BLaER1 treated with 17β-estradiol and CSF1 and Interleukin-3, amounts not matched to agents 10 nM and 100 nM (cell line): ENCODE data around the gene DNER.

ENCODE experiments used
- H3K27ac ChIP-seq, 11 experiments: shearing (Covaris generic); formaldehyde crosslinking; 2 replicates each; pipeline ENCODE4 v1.8.1; 2022
- H3K27me3 ChIP-seq, 11 experiments: shearing (Covaris generic); formaldehyde crosslinking; 2 replicates each; pipeline ENCODE4 v1.8.1; 2022
- H3K36me3 ChIP-seq, 11 experiments: shearing (Covaris generic); formaldehyde crosslinking; 2 replicates each; pipeline ENCODE4 v1.8.1; 2022
- H3K4me1 ChIP-seq, 10 experiments: shearing (Covaris generic); formaldehyde crosslinking; 2 replicates each; pipeline ENCODE4 v1.8.1; 2022
- H3K4me2 ChIP-seq, 11 experiments: shearing (Covaris generic); formaldehyde crosslinking; 2 replicates each; pipeline ENCODE4 v1.8.1; 2022
- H3K4me3 ChIP-seq, 10 experiments: shearing (Covaris generic); formaldehyde crosslinking; 2 replicates each; pipeline ENCODE4 v1.8.1; 2022
- H3K9ac ChIP-seq, 11 experiments: shearing (Covaris generic); formaldehyde crosslinking; 2 replicates each; pipeline ENCODE4 v1.8.1; 2022
- H3K9me3 ChIP-seq, 11 experiments: shearing (Covaris generic); formaldehyde crosslinking; replicated peaks in 1 of 11; 2 replicates each; pipeline ENCODE4 v1.8.1; 2022
- H4K20me1 ChIP-seq, 11 experiments: shearing (Covaris generic); formaldehyde crosslinking; 2 replicates each; pipeline ENCODE4 v1.8.1; 2022
- Cebpa-rat ChIP-seq, 11 experiments: shearing (Covaris generic); IDR thresholded peaks; 2 replicates each; pipeline ENCODE4 v1.8.1; 2022

Gene DNER

GRCh38 chr2:229405796-229406195 lies 308.6 kb downstream of the DNER start:
- peaks cover 0 to 92% (median 45%) of the 10 kb centered on the region in 10 experiments; a peak in 18 of 20 replicates for H3K4me1 ChIP-seq
- H3K9me3 ChIP-seq = peaks cover 0 to 27% (median 0%) of the 10 kb centered on the region in 11 experiments; a peak in 7 of 22 replicates
- no peaks in the 10 kb centered on the region for H3K27me3 ChIP-seq
- peak overlapping the region in 5 of 11 experiments; percentile 44 to 86 (median 84); a peak in 9 of 22 replicates for H3K4me2 ChIP-seq
- H3K4me3 ChIP-seq = 0 out of 20 replicates have a peak overlapping the region, but pooled peaks of 1 of the 10 experiments have one; percentile 16
- no peak for TF ChIP-seq Cebpa-rat (IDR thresholded peaks at IDR 0.05)
- no peaks in the 10 kb centered on the region for H4K20me1 ChIP-seq
- H3K9ac ChIP-seq = peak overlapping the region in 3 of 11 experiments; percentile 86 to 95 (median 91); a peak in 6 of 22 replicates
- peaks cover 0 to 5% (median 0%) of the 10 kb centered on the region in 11 experiments; a peak in 3 of 22 replicates for H3K36me3 ChIP-seq
- peak overlapping the region in 7 of 11 experiments; percentile 86 to 100 (median 98); a peak in 13 of 22 replicates for H3K27ac ChIP-seq

GRCh38 chr2:229403296-229403695 lies 311.1 kb downstream of the DNER start:
- Histone ChIP-seq H3K4me3 (no peak overlapping the region), H4K20me1 (no peaks in the 10 kb centered on the region), H3K27ac (peak overlapping the region in 4 of 11 experiments; percentile 28 to 56 (median 46); a peak in 6 of 22 replicates), H3K9ac (no peak overlapping the region), H3K27me3 (no peaks in the 10 kb centered on the region), H3K4me2 (peak overlapping the region in 1 of 11 experiments; percentile 46; a peak in 1 of 22 replicates), H3K4me1 (peaks cover 0 to 88% (median 21%) of the 10 kb centered on the region in 10 experiments; a peak in 15 of 20 replicates), H3K9me3 (peaks cover 0 to 30% (median 0%) of the 10 kb centered on the region in 11 experiments; a peak in 7 of 22 replicates), H3K36me3 (peaks cover 0 to 5% (median 0%) of the 10 kb centered on the region in 11 experiments; a peak in 3 of 22 replicates)
- no peak for TF ChIP-seq Cebpa-rat (IDR thresholded peaks at IDR 0.05)

GRCh38 chr2:229401171-229401865 lies 313.0 kb downstream of the DNER start:
- H3K4me3 ChIP-seq = no peak overlapping the region
- peak overlapping the region in 2 of 11 experiments; percentile 11 to 23; a peak in 1 of 22 replicates for H3K27ac ChIP-seq
- no peak for TF ChIP-seq Cebpa-rat (IDR thresholded peaks at IDR 0.05)
- H3K36me3 ChIP-seq = peaks cover 0 to 5% (median 0%) of the 10 kb centered on the region in 11 experiments; a peak in 2 of 22 replicates
- peaks cover 0 to 46% (median 6%) of the 10 kb centered on the region in 11 experiments; a peak in 10 of 22 replicates for H3K9me3 ChIP-seq
- no peaks in the 10 kb centered on the region for H4K20me1 ChIP-seq
- H3K4me1 ChIP-seq = peaks cover 0 to 79% (median 3%) of the 10 kb centered on the region in 10 experiments; a peak in 9 of 20 replicates
- H3K27me3 ChIP-seq = no peaks in the 10 kb centered on the region
- peak overlapping the region in 2 of 11 experiments; percentile 19 to 41; a peak in 3 of 22 replicates for H3K4me2 ChIP-seq
- no peak overlapping the region for H3K9ac ChIP-seq

DNA sequence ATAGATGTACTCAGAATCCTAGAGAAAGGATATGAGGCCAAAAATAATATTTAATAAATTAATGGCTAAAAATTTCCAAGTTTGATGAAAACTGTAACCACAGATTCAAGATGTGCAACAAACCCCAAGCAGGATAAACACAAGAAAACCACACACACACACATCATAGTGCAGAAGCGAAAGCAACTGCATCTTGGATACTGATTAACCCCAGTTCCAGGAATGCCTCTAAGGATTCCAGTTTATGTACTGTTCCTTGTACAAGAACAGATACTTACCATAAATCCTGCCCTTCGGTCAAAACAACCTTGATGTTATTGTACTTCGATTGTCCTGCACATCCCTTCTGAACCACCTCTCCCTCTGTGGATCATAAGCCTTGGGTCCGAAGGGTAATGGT lies 320.4 kb downstream of the DNER start:
- H3K27me3 ChIP-seq = no peaks in the 10 kb centered on the region
- H3K9ac ChIP-seq = no peak overlapping the region
- H4K20me1 ChIP-seq = no peaks in the 10 kb centered on the region
- H3K4me1 ChIP-seq = peaks cover 0 to 90% (median 5%) of the 10 kb centered on the region in 10 experiments; a peak in 10 of 20 replicates
- no peak overlapping the region; a peak in 1 of 20 replicates for H3K4me3 ChIP-seq
- H3K9me3 ChIP-seq = peaks cover 30 to 55% (median 36%) of the 10 kb centered on the region in 11 experiments
- peak overlapping the region in 4 of 11 experiments; percentile 5 to 96 (median 90); a peak in 6 of 22 replicates for H3K27ac ChIP-seq
- no peak for TF ChIP-seq Cebpa-rat (IDR thresholded peaks at IDR 0.05)
- peak overlapping the region in 3 of 11 experiments; percentile 18 to 80 (median 45); a peak in 4 of 22 replicates for H3K4me2 ChIP-seq
- H3K36me3 ChIP-seq = peaks cover 0 to 19% (median 0%) of the 10 kb centered on the region in 11 experiments; a peak in 4 of 22 replicates

GRCh38 chr2:229392196-229392595 lies 322.2 kb downstream of the DNER start:
- Histone ChIP-seq H3K27me3 (no peaks in the 10 kb centered on the region), H3K9ac (peak overlapping the region in 4 of 11 experiments; percentile 50 to 84 (median 71); a peak in 8 of 22 replicates), H3K4me1 (peaks cover 0 to 94% (median 5%) of the 10 kb centered on the region in 10 experiments; a peak in 10 of 20 replicates), H3K4me2 (peak overlapping the region in 6 of 11 experiments; percentile 26 to 80 (median 45); a peak in 11 of 22 replicates), H3K36me3 (peaks cover 0 to 23% (median 0%) of the 10 kb centered on the region in 11 experiments; a peak in 4 of 22 replicates), H4K20me1 (no peaks in the 10 kb centered on the region), H3K9me3 (peaks cover 30 to 49% (median 35%) of the 10 kb centered on the region in 11 experiments), H3K27ac (peak overlapping the region in 6 of 11 experiments; percentile 46 to 96 (median 82); a peak in 12 of 22 replicates), H3K4me3 (no peak overlapping the region)
- TF ChIP-seq Cebpa-rat (IDR thresholded peaks at IDR 0.05) = peak in 2 of 11 experiments; percentile 22 to 50; a peak in 2 of 22 replicates

DNA sequence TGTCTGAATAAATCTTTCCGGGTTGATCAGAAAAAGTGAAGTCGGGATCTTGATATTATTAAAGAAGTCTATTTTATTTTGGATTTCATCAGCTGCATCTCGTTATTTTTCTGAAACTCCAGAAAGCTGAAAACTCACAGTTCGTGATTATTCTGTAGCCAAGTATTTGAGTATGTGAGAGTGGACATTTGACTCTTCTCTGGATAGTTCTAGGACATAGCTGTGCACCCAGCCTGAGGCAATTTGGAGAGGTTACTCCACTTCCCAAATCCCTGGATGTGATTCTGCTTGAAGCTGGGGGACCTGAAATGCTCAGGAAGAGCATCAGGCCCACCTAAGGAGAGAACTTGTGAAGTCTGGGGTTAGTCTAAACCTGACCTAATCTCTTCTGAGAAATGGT lies 325.6 kb downstream of the DNER start:
- Histone ChIP-seq H4K20me1 (no peaks in the 10 kb centered on the region), H3K9ac (no peak overlapping the region)

DNA sequence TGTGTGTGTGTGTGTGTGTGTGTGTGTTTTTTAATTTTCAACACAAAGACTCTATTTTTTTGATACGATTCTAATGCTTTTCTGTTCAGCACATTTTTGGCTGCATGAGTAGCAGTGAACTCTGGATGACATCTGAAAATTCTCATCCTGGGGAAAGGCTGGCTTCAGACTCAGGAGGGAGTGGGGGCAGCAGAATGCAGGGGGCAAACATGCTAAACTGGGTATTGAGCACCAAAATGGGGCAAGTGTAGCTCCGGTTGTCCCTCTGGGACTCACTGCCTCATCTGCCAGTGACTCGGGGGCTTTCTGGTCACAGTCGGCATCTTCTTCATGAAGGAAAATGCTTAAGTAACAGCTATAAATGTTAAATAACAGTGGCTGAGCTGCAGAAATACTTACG lies 326.5 kb downstream of the DNER start:
- Histone ChIP-seq H3K4me1 (peaks cover 0 to 64% (median 5%) of the 10 kb centered on the region in 10 experiments; a peak in 10 of 20 replicates), H3K27me3 (no peaks in the 10 kb centered on the region), H3K9me3 (peaks cover 16 to 47% (median 21%) of the 10 kb centered on the region in 11 experiments), H3K4me3 (no peak overlapping the region), H4K20me1 (no peaks in the 10 kb centered on the region), H3K9ac (no peak overlapping the region), H3K36me3 (0 out of 22 replicates have a peak, but pooled peaks cover 0 to 8% (median 0%) of the 10 kb centered on the region in 11 experiments), H3K27ac (peak overlapping the region in 2 of 11 experiments; percentile 22 to 28; a peak in 3 of 22 replicates), H3K4me2 (peak overlapping the region in 3 of 11 experiments; percentile 10 to 41 (median 30); a peak in 5 of 22 replicates)
- TF ChIP-seq Cebpa-rat (IDR thresholded peaks at IDR 0.05) = no peak

More for the DNA sequence above, 325.6 kb downstream of the DNER start:
- Histone ChIP-seq H3K27me3 (no peaks in the 10 kb centered on the region), H3K36me3 (0 out of 22 replicates have a peak, but pooled peaks cover 0 to 5% (median 0%) of the 10 kb centered on the region in 11 experiments), H3K27ac (peak overlapping the region in 2 of 11 experiments; percentile 5 to 35; a peak in 3 of 22 replicates), H3K4me3 (no peak overlapping the region), H3K4me2 (peak overlapping the region in 1 of 11 experiments; percentile 44; a peak in 2 of 22 replicates), H3K4me1 (peaks cover 0 to 72% (median 5%) of the 10 kb centered on the region in 10 experiments; a peak in 10 of 20 replicates), H3K9me3 (peaks cover 23 to 47% (median 28%) of the 10 kb centered on the region in 11 experiments)
- TF ChIP-seq Cebpa-rat (IDR thresholded peaks at IDR 0.05) = no peak

GRCh38 chr2:229380101-229380625 lies 334.2 kb downstream of the DNER start:
- TF ChIP-seq Cebpa-rat (IDR thresholded peaks at IDR 0.05) = no peak
- Histone ChIP-seq H3K4me1 (peaks cover 0 to 16% (median 0%) of the 10 kb centered on the region in 10 experiments; a peak in 6 of 20 replicates), H3K9ac (no peak overlapping the region), H3K9me3 (peaks cover 0 to 67% (median 0%) of the 10 kb centered on the region in 11 experiments; a peak in 8 of 22 replicates), H3K27me3 (no peaks in the 10 kb centered on the region), H3K4me2 (no peak overlapping the region), H3K27ac (no peak overlapping the region), H4K20me1 (no peaks in the 10 kb centered on the region), H3K36me3 (peaks cover 0 to 12% (median 0%) of the 10 kb centered on the region in 11 experiments; a peak in 2 of 22 replicates), H3K4me3 (no peak overlapping the region)
